Measurements from ENCODE around the gene SIDT1.

The SIDT1 gene

DNA sequence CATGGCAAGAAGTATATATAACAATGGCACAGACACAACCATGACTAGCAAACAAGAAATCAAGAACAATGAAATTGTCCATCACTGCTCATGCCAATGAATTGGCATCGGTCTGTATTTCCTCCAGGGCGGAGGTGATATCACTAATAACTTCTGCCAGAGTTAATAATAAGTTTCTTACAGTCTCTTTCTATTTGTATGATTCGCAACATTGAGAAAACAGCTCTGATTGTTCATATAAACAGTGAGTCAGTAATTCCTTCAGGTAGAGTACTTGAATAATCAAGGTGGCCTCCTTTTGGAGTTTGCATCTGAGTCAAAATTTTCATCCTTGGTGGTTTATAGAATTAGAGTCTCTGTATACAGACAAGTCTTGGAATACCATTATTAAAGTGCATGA is 9.1 kb upstream of the SIDT1 start:
- no peak for DNase-seq (ENCODE audit: low spot score)
- TF ChIP-seq, protein P1, sequence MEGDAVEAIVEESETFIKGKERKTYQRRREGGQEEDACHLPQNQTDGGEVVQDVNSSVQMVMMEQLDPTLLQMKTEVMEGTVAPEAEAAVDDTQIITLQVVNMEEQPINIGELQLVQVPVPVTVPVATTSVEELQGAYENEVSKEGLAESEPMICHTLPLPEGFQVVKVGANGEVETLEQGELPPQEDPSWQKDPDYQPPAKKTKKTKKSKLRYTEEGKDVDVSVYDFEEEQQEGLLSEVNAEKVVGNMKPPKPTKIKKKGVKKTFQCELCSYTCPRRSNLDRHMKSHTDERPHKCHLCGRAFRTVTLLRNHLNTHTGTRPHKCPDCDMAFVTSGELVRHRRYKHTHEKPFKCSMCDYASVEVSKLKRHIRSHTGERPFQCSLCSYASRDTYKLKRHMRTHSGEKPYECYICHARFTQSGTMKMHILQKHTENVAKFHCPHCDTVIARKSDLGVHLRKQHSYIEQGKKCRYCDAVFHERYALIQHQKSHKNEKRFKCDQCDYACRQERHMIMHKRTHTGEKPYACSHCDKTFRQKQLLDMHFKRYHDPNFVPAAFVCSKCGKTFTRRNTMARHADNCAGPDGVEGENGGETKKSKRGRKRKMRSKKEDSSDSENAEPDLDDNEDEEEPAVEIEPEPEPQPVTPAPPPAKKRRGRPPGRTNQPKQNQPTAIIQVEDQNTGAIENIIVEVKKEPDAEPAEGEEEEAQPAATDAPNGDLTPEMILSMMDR (IDR thresholded peaks at IDR 0.05): no peak
- H3K4me3 ChIP-seq: no peak overlapping the region
- no peak overlapping the region for H3K27ac ChIP-seq

DNA sequence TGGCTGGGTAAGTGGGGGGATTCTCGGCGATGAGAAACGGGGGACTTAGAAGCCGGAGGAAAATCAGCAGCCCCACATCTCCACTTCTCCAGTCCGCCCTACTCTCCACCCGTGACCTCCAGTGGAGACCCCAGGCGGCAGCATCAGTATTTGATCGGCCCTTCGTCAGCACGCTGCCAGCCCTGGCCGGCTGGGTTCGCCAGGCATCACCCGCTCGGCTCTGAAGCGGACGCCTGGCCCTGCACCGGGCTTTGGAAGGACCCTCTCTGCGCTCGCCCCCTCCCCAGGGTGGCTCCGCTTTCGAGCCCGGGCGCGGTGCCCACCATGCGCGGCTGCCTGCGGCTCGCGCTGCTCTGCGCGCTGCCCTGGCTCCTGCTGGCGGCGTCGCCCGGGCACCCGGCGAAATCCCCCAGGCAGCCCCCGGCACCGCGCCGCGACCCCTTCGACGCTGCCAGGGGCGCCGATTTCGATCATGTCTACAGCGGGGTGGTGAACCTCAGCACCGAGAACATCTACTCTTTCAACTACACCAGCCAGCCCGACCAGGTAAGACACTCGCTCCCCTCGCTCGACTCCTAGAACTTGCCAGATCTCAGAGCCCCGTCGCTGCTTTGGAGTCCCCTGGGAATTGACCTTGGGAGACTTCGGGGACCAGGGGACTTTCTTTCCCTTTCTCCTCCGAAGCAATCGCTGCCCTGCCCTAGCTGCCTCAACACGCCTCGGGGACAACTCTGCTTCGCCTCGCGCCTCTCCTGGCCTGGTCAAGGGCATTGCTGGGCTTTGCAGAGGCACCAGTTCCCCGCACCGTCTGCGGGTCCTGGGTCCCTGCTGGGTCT is 561 bp downstream of the SIDT1 start:
- H3K27ac ChIP-seq: no peak overlapping the region
- peak overlapping the region; percentile 69 for H3K4me3 ChIP-seq
- TF ChIP-seq, protein P1 (IDR thresholded peaks at IDR 0.05): no peak
- DNase-seq (ENCODE audit: low spot score): no peak

DNA sequence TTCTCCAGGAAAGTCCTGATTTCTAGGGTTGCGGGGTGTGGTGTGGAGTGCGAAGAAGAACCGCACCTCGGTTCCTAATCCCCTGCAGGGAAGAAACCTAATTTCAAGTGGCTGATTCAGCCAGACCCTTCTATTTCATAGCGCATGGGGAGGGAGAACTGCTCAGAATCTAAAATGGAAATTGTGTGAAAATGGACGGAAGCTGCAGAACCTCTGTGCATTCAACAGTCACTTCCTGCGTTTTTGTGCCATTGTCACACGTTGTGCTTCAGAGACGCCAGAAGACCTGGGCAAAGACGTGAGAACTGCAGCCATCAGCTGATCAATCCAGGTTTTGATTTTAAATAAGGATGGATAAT is 1.2 kb downstream of the SIDT1 start:
- DNase-seq (ENCODE audit: low spot score): no peak
- TF ChIP-seq, protein P1 (IDR thresholded peaks at IDR 0.05): no peak
- Histone ChIP-seq H3K4me3 (peak overlapping the region; percentile 69), H3K27ac (no peak overlapping the region)

DNA sequence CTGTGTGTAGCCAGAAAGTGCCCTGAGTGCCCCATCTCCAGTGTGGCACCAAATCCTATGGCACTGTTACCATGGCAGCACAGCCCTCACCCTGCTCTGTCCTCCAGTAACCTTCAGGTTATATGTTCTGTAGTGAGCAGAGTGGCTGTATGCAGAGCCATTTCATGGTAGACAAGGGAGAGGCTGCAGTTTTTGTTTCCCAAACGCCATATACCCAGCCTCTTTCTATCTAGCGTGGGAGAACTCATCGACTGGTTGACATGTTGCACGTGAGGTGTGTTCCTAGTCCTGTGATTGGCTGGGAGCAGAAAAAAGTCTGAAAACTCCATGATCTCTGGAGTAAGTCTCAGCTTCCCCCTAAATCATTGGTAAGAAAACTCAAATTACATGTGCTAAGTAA is 2.0 kb downstream of the SIDT1 start:
- TF ChIP-seq, protein P1 (IDR thresholded peaks at IDR 0.05): no peak
- no peak for DNase-seq (ENCODE audit: low spot score)
- no peak overlapping the region for H3K27ac ChIP-seq
- no peak overlapping the region for H3K4me3 ChIP-seq

DNA sequence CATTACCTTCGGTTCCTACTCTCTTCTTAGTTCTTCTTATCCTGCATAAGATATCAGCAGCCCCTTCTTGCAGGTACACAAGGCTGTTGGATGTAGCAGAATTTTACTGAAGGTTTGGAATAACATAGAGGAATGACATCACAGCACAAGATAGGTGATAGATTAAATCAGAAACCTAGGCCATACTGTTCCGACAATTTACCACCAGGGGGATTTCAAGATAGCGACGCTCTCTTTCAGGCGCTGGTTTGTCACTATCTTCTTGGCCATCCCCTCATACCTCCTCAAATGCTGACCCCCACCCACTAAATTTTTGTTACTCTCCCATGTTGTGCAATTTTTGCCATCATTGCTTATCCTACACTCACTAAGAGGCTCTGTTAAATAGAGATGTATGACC is 3.5 kb downstream of the SIDT1 start:
- no peak overlapping the region for H3K4me3 ChIP-seq
- no peak overlapping the region for H3K27ac ChIP-seq

DNA sequence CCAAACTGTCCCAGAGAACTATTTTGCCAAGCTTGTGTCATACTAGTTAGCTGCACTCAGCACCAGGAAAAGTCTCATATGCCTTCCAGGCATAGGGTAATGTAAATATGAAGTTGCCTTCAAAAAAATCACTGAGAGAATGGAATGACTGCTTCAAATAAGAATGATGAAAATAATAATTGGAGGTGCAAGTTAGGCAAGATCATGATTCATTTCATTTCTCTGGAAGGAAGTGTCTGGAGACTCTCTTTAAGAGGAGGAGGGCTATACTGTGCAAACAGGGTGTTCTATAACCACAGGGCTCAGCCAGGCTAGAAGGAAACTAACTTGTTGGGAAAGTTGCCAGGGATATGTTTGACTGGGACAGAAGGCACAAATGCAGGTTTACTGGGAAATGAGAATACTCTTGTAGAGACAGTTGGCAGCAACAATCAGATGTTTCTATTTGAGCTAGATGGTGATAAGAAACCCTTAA is 4.3 kb downstream of the SIDT1 start:
- TF ChIP-seq, protein P1 (IDR thresholded peaks at IDR 0.05): no peak
- H3K27ac ChIP-seq: no peak overlapping the region
- DNase-seq (ENCODE audit: low spot score): no peak

More for the DNA sequence above, 3.5 kb downstream of the SIDT1 start:
- TF ChIP-seq, protein P1 (IDR thresholded peaks at IDR 0.05): no peak
- no peak for DNase-seq (ENCODE audit: low spot score)

DNA sequence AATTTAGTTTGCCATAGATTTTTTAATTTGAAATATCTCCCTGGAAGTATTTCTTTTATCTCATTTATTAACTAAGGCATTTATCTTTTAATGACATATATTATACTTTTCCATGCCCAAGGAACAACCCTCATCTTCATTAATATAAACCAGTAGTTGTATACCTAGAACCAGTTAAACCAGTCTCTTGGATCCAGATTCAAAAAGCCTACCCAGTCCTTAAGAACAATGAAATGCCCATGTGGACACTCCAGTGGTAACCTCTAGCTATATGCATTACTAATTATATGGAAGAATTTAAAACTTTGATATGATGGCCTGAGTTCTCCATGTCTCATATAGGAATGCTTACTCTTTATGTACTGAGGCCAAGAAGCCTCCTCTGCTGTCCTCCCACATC is 4.8 kb downstream of the SIDT1 start:
- no peak for DNase-seq (ENCODE audit: low spot score)
- TF ChIP-seq, protein P1 (IDR thresholded peaks at IDR 0.05): no peak
- Histone ChIP-seq H3K4me3 (no peak overlapping the region), H3K27ac (no peak overlapping the region)

More for the DNA sequence above, 4.3 kb downstream of the SIDT1 start:
- no peak overlapping the region for H3K4me3 ChIP-seq
